ENCODE results near the gene PSME3IP1.
"Not testable (repeated sequence)": the region's sequence is repeated elsewhere in the genome, so short reads cannot be mapped to it uniquely, and the experiment has no call there.

Gene PSME3IP1

GRCh38 chr16:57111420-57111819 is 74.4 kb downstream of the PSME3IP1 start:
- TF ChIP-seq CTCF (conservative IDR thresholded peaks at IDR 0.05; ENCODE audit: control insufficient read depth, insufficient read depth, low read depth, low read length), result no peak
- no peak for DNase-seq (ENCODE audit: low read depth)
- H3K4me3 ChIP-seq (ENCODE audit: control insufficient read depth, low read depth, low read length), result no peak overlapping the region

- no peak for DNase-seq (ENCODE audit: low read depth)
- no peak for TF ChIP-seq CTCF (conservative IDR thresholded peaks at IDR 0.05; ENCODE audit: control insufficient read depth, insufficient read depth, low read depth, low read length)
These were observed 74.9 kb downstream of the PSME3IP1 start for GRCh38 chr16:57110937-57111336.

GRCh38 chr16:57109259-57110105 is 76.4 kb downstream of the PSME3IP1 start:
- DNase-seq (ENCODE audit: low read depth); H3K4me3 ChIP-seq (ENCODE audit: control insufficient read depth, low read depth, low read length): not testable (repeated sequence)

More at GRCh38 chr16:57110937-57111336, 74.9 kb downstream of the PSME3IP1 start:
- no peak overlapping the region for H3K4me3 ChIP-seq (ENCODE audit: control insufficient read depth, low read depth, low read length)

- no peak overlapping the region for H3K4me3 ChIP-seq (ENCODE audit: control insufficient read depth, low read depth, low read length)
These were observed 77.4 kb downstream of the PSME3IP1 start for GRCh38 chr16:57108432-57108831.

GRCh38 chr16:57107321-57107922 is 78.4 kb downstream of the PSME3IP1 start:
- no peak for DNase-seq (ENCODE audit: low read depth)
- H3K4me3 ChIP-seq (ENCODE audit: control insufficient read depth, low read depth, low read length), result no peak overlapping the region
- no peak for TF ChIP-seq CTCF (conservative IDR thresholded peaks at IDR 0.05; ENCODE audit: control insufficient read depth, insufficient read depth, low read depth, low read length)

More at GRCh38 chr16:57108432-57108831, 77.4 kb downstream of the PSME3IP1 start:
- no peak for DNase-seq (ENCODE audit: low read depth)
- no peak for TF ChIP-seq CTCF (conservative IDR thresholded peaks at IDR 0.05; ENCODE audit: control insufficient read depth, insufficient read depth, low read depth, low read length)

- TF ChIP-seq CTCF (conservative IDR thresholded peaks at IDR 0.05; ENCODE audit: control insufficient read depth, insufficient read depth, low read depth, low read length), result no peak
- DNase-seq (ENCODE audit: low read depth), result peak; percentile 24
- H3K4me3 ChIP-seq (ENCODE audit: control insufficient read depth, low read depth, low read length), result no peak overlapping the region
These were observed 79.1 kb downstream of the PSME3IP1 start for GRCh38 chr16:57106767-57107166.

- DNase-seq (ENCODE audit: low read depth), result no peak
- TF ChIP-seq CTCF (conservative IDR thresholded peaks at IDR 0.05; ENCODE audit: control insufficient read depth, insufficient read depth, low read depth, low read length), result no peak
- H3K4me3 ChIP-seq (ENCODE audit: control insufficient read depth, low read depth, low read length), result no peak overlapping the region
These were observed 80.7 kb downstream of the PSME3IP1 start for GRCh38 chr16:57105184-57105583.

Data from fibroblast of mammary gland (primary cell).